GM23338 (cell line): ENCODE data around the gene MVP. TPM values are rescaled to one million over a fixed set of nuclear protein-coding genes. Genes with fewer than 3 reads are reported as not detected.
"Not testable (repeated sequence)": the region's sequence is repeated elsewhere in the genome, so short reads cannot be mapped to it uniquely, and the experiment has no call there.

ENCODE experiments used
- ATAC-seq: fragments of 200-7000 bp; cut with Tn5 transposase; 3 replicates; pipeline ENCODE4 v1.9.1; 2020
- DNase-seq: peaks from one replicate; pipeline ENCODE4 v3.0.0-alpha.2; 2015; ENCODE audit warnings: low spot score
- H2AFZ ChIP-seq: fragments of 200-600 bp; sonication (generic); 2 replicates; pipeline ENCODE4 v1.8.0; 2016; ENCODE audit warnings: antibody characterized with exemption, mild to moderate bottlenecking, moderate library complexity
- H3F3A ChIP-seq: fragments of 200-600 bp; sonication (generic); replicated peaks from 2 replicates; pipeline ENCODE4 v1.8.0; 2017; ENCODE audit warnings: antibody characterized with exemption, mixed run types, low read depth
- H3K27ac ChIP-seq: fragments of 200-600 bp; sonication (generic); 2 replicates; pipeline ENCODE4 v1.6.1; 2016; ENCODE audit warnings: low read depth
- H3K27me3 ChIP-seq: fragments of 200-600 bp; sonication (generic); 2 replicates; pipeline ENCODE4 v1.8.0; 2016; ENCODE audit warnings: mild to moderate bottlenecking, mixed run types, moderate library complexity; ENCODE audit not compliant: insufficient read depth
- H3K36me3 ChIP-seq: fragments of 200-600 bp; sonication (generic); 2 replicates; pipeline ENCODE4 v1.8.0; 2016; ENCODE audit warnings: mild to moderate bottlenecking; ENCODE audit not compliant: insufficient read depth
- H3K4me1 ChIP-seq: fragments of 200-600 bp; sonication (generic); 2 replicates; pipeline ENCODE4 v1.8.0; 2016; ENCODE audit warnings: mild to moderate bottlenecking, moderate library complexity; ENCODE audit not compliant: insufficient read depth
- H3K4me2 ChIP-seq: fragments of 200-600 bp; sonication (generic); 2 replicates; pipeline ENCODE4 v1.7.1; 2017; ENCODE audit warnings: mixed run types
- H3K4me3 ChIP-seq: fragments of 200-600 bp; sonication (generic); 2 replicates; pipeline ENCODE4 v1.6.1; 2016; ENCODE audit warnings: mixed run types
- H3K79me2 ChIP-seq: fragments of 200-600 bp; sonication (generic); replicated peaks from 2 replicates; pipeline ENCODE4 v1.8.0; 2017; ENCODE audit warnings: mild to moderate bottlenecking; ENCODE audit not compliant: insufficient read depth
- H3K9me2 ChIP-seq: fragments of 200-600 bp; sonication (generic); 2 replicates; pipeline ENCODE4 v1.8.0; 2017; ENCODE audit not compliant: insufficient read depth
- H4K20me1 ChIP-seq: fragments of 200-600 bp; sonication (generic); replicated peaks from 2 replicates; pipeline ENCODE4 v1.8.0; 2017; ENCODE audit warnings: mild to moderate bottlenecking; ENCODE audit not compliant: insufficient read depth
- H3K27ac Mint-ChIP-seq: 2 replicates; pipeline ENCODE4 v1.8.0; 2020; ENCODE audit warnings: inconsistent platforms, mild to moderate bottlenecking, moderate library complexity, mixed read lengths
- H3K27me3 Mint-ChIP-seq: 3 replicates; pipeline ENCODE4 v1.8.0; 2022; ENCODE audit warnings: low read depth, mild to moderate bottlenecking, moderate library complexity, mixed read lengths, inconsistent platforms; ENCODE audit not compliant: insufficient read depth, poor library complexity
- H3K36me3 Mint-ChIP-seq: 3 replicates; pipeline ENCODE4 v1.8.0; 2021; ENCODE audit warnings: low read depth, mild to moderate bottlenecking, inconsistent platforms, moderate library complexity, mixed read lengths
- H3K4me1 Mint-ChIP-seq: 3 replicates; pipeline ENCODE4 v1.8.0; 2020; ENCODE audit warnings: mild to moderate bottlenecking, inconsistent platforms, mixed read lengths
- H3K4me3 Mint-ChIP-seq: 3 replicates; pipeline ENCODE4 v1.8.0; 2021; ENCODE audit warnings: moderate library complexity, mild to moderate bottlenecking, inconsistent platforms, mixed read lengths
- H3K9me3 Mint-ChIP-seq: 3 replicates; pipeline ENCODE4 v1.8.0; 2020; ENCODE audit warnings: moderate library complexity, mild to moderate bottlenecking, inconsistent platforms, mixed read lengths
- CREB1 ChIP-seq: fragments of 250-450 bp; sonication (Bioruptor Pico); IDR thresholded peaks from 2 replicates; pipeline ENCODE4 v1.5.0; 2020; ENCODE audit warnings: low read depth, mild to moderate bottlenecking, moderate library complexity
- EZH2 ChIP-seq: fragments of 200-600 bp; sonication (generic); IDR thresholded peaks from one replicate; pipeline ENCODE4 v1.8.0; 2017; ENCODE audit warnings: antibody characterized with exemption, mild to moderate bottlenecking, low read depth; ENCODE audit not compliant: unreplicated experiment
- EZH2phosphoT487 ChIP-seq: fragments of 200-600 bp; sonication (generic); IDR thresholded peaks from one replicate; pipeline ENCODE4 v1.8.1; 2018; ENCODE audit warnings: antibody characterized with exemption; ENCODE audit not compliant: unreplicated experiment
- JUNB ChIP-seq: IDR thresholded peaks from one replicate; pipeline ENCODE4 v1.6.1; 2016; ENCODE audit warnings: antibody characterized with exemption; ENCODE audit not compliant: unreplicated experiment
- NANOG ChIP-seq: IDR thresholded peaks from 2 replicates; pipeline ENCODE4 v1.6.1; 2016; ENCODE audit warnings: antibody characterized with exemption, borderline replicate concordance
- POLR2AphosphoS5 ChIP-seq: IDR thresholded peaks from 2 replicates; pipeline ENCODE4 v1.6.1; 2016; ENCODE audit warnings: antibody characterized with exemption, low read depth
- STAT1 ChIP-seq: IDR thresholded peaks from one replicate; pipeline ENCODE4 v1.6.1; 2016; ENCODE audit warnings: antibody characterized with exemption; ENCODE audit not compliant: unreplicated experiment
- ZNF462 ChIP-seq: fragments of 250-450 bp; sonication (Bioruptor Pico); IDR thresholded peaks from 2 replicates; pipeline ENCODE4 v1.5.0; 2020; ENCODE audit warnings: mild to moderate bottlenecking, moderate library complexity
- polyA plus RNA-seq: library from polyadenylated mRNA; unstranded; fragments of >200 nt; fragmentation: Nextera tagmentation; extraction: Ambion mirVana; gene quantifications from 2 replicates; pipeline ENCODE4 v1.2.1, GENCODE V29; 2016
- total RNA-seq: library from RNA; depleted of rRNA; stranded (reverse); fragments of >200 nt; shearing (Covaris generic); gene quantifications from 2 replicates; pipeline ENCODE4 v1.2.3, GENCODE V29; 2014

Gene MVP
- total and polyA plus RNA-seq, 2 experiments from 2014 or later, result 1.4 to 3.7 TPM

GRCh38 chr16:29791845-29792807, 28.1 kb upstream of the MVP start:
- H3K27ac Mint-ChIP-seq, result peak overlapping the region; percentile 29
- Histone ChIP-seq H2AFZ (no peak overlapping the region), H3K9me2 (no peaks in the 10 kb centered on the region)

DNA sequence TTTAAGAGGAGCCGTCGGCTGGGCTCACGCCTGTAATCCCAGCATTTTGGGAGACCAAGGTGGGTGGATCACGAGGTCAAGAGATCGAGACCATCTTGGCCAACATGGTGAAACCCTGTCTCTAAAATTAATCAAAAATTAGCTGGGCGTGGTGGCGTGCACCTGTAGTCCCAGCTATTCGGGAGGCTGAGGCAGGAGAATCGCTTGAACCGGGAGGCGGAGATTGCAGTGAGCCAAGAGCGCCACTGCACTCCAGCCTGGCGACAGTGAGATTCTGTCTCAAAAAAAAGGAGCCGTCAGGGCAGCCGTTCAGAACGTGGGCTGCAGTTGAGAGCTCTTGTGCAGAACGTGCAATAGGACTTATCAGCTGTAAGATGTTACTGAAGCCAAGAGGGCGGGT, 27.1 kb upstream of the MVP start:
- not testable (repeated sequence) for H3K4me1 ChIP-seq, H3K4me2 ChIP-seq, H3K27me3 ChIP-seq, DNase-seq, H2AFZ ChIP-seq, H3K4me3 ChIP-seq, H3K9me2 ChIP-seq, H3K27ac ChIP-seq, H3K9me3 Mint-ChIP-seq, ATAC-seq
- peaks cover 15% of the 10 kb centered on the region for H3K36me3 ChIP-seq
- Mint-ChIP-seq H3K27me3 (peaks cover 15% of the 10 kb centered on the region), H3K27ac (peak overlapping the region; percentile 19), H3K4me1 (peaks cover 14% of the 10 kb centered on the region), H3K4me3 (0 out of 3 replicates have a peak overlapping the region, but pooled peaks have one; percentile 99), H3K36me3 (peaks cover 43% of the 10 kb centered on the region)
- peaks cover 18% of the 10 kb centered on the region; the same call in 1 of the 2 replicates for H3F3A ChIP-seq
- H4K20me1 ChIP-seq, result peaks cover 47% of the 10 kb centered on the region
- peaks cover 59% of the 10 kb centered on the region for H3K79me2 ChIP-seq

More at GRCh38 chr16:29791845-29792807, 28.1 kb upstream of the MVP start:
- Histone ChIP-seq H3K4me2 (peak overlapping the region; percentile 98), H3K4me1 (peaks cover 7% of the 10 kb centered on the region; the same call in 1 of the 2 replicates), H3K27ac (peak overlapping the region; percentile 62; the same call in 1 of the 2 replicates), H3K79me2 (peaks cover 59% of the 10 kb centered on the region), H3K36me3 (peaks cover 5% of the 10 kb centered on the region; the same call in 1 of the 2 replicates), H3K4me3 (peak overlapping the region; percentile 95), H3K27me3 (no peaks in the 10 kb centered on the region), H4K20me1 (peaks cover 46% of the 10 kb centered on the region), H3F3A (peaks cover 18% of the 10 kb centered on the region; the same call in 1 of the 2 replicates)
- no peak for ATAC-seq
- Mint-ChIP-seq H3K36me3 (peaks cover 33% of the 10 kb centered on the region), H3K4me3 (peak overlapping the region; percentile 99), H3K9me3 (no peaks in the 10 kb centered on the region), H3K4me1 (peaks cover 14% of the 10 kb centered on the region), H3K27me3 (peaks cover 15% of the 10 kb centered on the region)
- no peak for DNase-seq
- TF ChIP-seq CREB1, result no peak
- no peak for TF ChIP-seq EZH2
- TF ChIP-seq ZNF462 (CRISPR knock-in tag), result no peak
- no peak for TF ChIP-seq EZH2phosphoT487
- TF ChIP-seq NANOG, result no peak
- TF ChIP-seq STAT1, result no peak
- no peak for TF ChIP-seq POLR2AphosphoS5
- TF ChIP-seq JUNB, result no peak
